SK-N-MC (cell line): ENCODE results near the gene MCRIP2.

ENCODE experiments used
- DNase-seq: peaks from one replicate; pipeline ENCODE4 v3.0.0-alpha.2; 2011; ENCODE audit warnings: low read depth, low spot score
- H3K27ac ChIP-seq: fragments of 200-600 bp; sonication (generic); 2 replicates; pipeline ENCODE4 v1.5.1; 2016; ENCODE audit warnings: mixed run types
- H3K36me3 ChIP-seq: fragments of 200-600 bp; sonication (generic); 2 replicates; pipeline ENCODE4 v1.6.1; 2017; ENCODE audit warnings: antibody characterized with exemption, low read length, mixed read lengths; ENCODE audit not compliant: insufficient read depth
- H3K4me3 ChIP-seq: fragments of 200-600 bp; sonication (generic); 2 replicates; pipeline ENCODE4 v1.5.1; 2016
- H3K9ac ChIP-seq: fragments of 200-600 bp; sonication (generic); 2 replicates; pipeline ENCODE4 v1.8.0; 2017; ENCODE audit warnings: mixed run types, mixed read lengths; ENCODE audit not compliant: insufficient read length
- H3K9me3 ChIP-seq: fragments of 200-600 bp; sonication (generic); 2 replicates; pipeline ENCODE4 v1.6.1; 2017; ENCODE audit warnings: low read depth, mild to moderate bottlenecking, antibody characterized with exemption, low read length, moderate library complexity, mixed read lengths
- EZH2 ChIP-seq: fragments of 200-600 bp; sonication (generic); IDR thresholded peaks from one replicate; pipeline ENCODE4 v1.6.1; 2017; ENCODE audit warnings: antibody characterized with exemption
- FOXP2 ChIP-seq: optimal IDR thresholded peaks from 2 replicates; pipeline ENCODE3; 2011; ENCODE audit warnings: mild to moderate bottlenecking, moderate library complexity; ENCODE audit not compliant: insufficient read depth; ENCODE audit errors: extremely low read length, control extremely low read depth
- POLR2AphosphoS5 ChIP-seq: IDR thresholded peaks from 2 replicates; pipeline ENCODE4 v1.6.1; 2012; ENCODE audit warnings: mild to moderate bottlenecking, low read depth, low read length, borderline replicate concordance

Gene MCRIP2

GRCh38 chr16:628321-629061 lies 13.1 kb upstream of the MCRIP2 start:
- no peaks in the 10 kb centered on the region for H3K36me3 ChIP-seq

GRCh38 chr16:629185-629832 lies 12.3 kb upstream of the MCRIP2 start:
- Histone ChIP-seq H3K4me3 (no peak overlapping the region), H3K36me3 (no peaks in the 10 kb centered on the region), H3K27ac (no peak overlapping the region), H3K9ac (no peak overlapping the region), H3K9me3 (no peaks in the 10 kb centered on the region)
- no peak for DNase-seq
- no peak for TF ChIP-seq FOXP2
- TF ChIP-seq POLR2AphosphoS5 = no peak
- no peak for TF ChIP-seq EZH2

More at GRCh38 chr16:628321-629061, 13.1 kb upstream of the MCRIP2 start:
- Histone ChIP-seq H3K27ac (no peak overlapping the region), H3K9ac (no peak overlapping the region), H3K4me3 (no peak overlapping the region), H3K9me3 (no peaks in the 10 kb centered on the region)
- DNase-seq = no peak
- TF ChIP-seq EZH2 (no peak), POLR2AphosphoS5 (no peak), FOXP2 (no peak)

DNA sequence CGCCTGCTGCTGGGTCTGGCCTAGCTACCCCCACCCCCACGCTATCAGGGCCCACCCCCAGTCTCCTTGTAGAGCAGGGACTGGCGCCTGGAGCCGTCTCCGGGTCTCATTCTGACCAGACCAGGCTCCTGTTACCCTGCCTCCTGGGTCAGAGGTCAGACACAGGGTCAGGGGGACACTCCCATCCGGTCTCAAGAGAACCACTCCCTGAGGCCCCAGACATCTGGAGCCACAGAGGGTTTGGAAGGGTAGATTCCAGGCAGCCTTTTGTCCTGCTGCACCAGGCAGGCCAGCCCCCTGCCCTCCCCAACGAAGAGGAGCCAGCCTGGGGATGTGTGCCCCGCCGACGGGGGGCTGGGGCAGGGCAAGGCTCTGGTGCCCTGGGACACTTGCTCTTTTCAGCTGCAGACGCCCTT lies 11.8 kb upstream of the MCRIP2 start:
- H3K27ac ChIP-seq = no peak overlapping the region
- no peak for DNase-seq
- H3K36me3 ChIP-seq = no peaks in the 10 kb centered on the region
- TF ChIP-seq EZH2 (no peak), POLR2AphosphoS5 (no peak), FOXP2 (no peak)
- H3K9ac ChIP-seq = no peak overlapping the region
- H3K9me3 ChIP-seq = no peaks in the 10 kb centered on the region
- no peak overlapping the region for H3K4me3 ChIP-seq

GRCh38 chr16:630249-630814 lies 11.3 kb upstream of the MCRIP2 start:
- no peak for DNase-seq
- Histone ChIP-seq H3K27ac (no peak overlapping the region), H3K9ac (no peak overlapping the region), H3K4me3 (no peak overlapping the region), H3K9me3 (no peaks in the 10 kb centered on the region), H3K36me3 (no peaks in the 10 kb centered on the region)
- no peak for TF ChIP-seq EZH2
- no peak for TF ChIP-seq POLR2AphosphoS5
- no peak for TF ChIP-seq FOXP2

- Histone ChIP-seq H3K36me3 (no peaks in the 10 kb centered on the region), H3K4me3 (no peak within 1 kb of the TSS), H3K9ac (no peak within 1 kb of the TSS), H3K9me3 (no peaks in the 10 kb centered on the region), H3K27ac (no peak within 1 kb of the TSS)
- DNase-seq = no peak
- no peak for TF ChIP-seq EZH2
- no peak for TF ChIP-seq POLR2AphosphoS5
Observed at GRCh38 chr16:630815-631405, 10.7 kb upstream of the MCRIP2 start, which contains the start of gene WFIKKN1. WFIKKN1 (plus strand) TSS chr16:630985; CDS start chr16:631254, 269 bp downstream.

DNA sequence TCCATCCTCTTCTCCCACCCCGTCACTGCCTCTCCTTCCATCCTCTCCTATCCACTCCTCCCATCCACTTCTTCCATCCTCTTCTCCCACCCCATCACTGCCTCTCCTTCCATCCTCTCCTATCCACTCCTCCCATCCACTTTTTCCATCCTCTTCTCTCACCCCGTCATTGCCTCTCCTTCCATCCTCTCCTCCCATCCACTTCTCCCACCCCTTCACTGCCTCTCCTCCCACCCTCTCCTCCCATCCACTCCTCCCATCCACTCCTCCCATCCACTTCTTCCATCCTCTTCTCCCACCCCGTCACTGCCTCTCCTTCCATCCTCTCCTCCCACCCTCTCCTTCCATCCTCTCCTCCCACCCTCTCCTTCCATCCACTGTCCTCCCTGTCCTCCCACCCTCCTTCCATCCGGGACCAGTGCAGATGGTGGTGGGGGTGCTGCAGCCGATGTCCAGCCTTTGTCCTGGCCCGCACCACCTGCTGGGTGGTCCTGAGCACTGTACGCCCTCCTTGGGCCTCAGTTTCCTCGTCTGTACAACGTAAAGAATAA lies 9.7 kb upstream of the MCRIP2 start:
- no peaks in the 10 kb centered on the region for H3K9me3 ChIP-seq
- H3K36me3 ChIP-seq = no peaks in the 10 kb centered on the region
- no peak overlapping the region for H3K27ac ChIP-seq
- no peak for DNase-seq
- H3K4me3 ChIP-seq = no peak overlapping the region
- no peak overlapping the region for H3K9ac ChIP-seq
- TF ChIP-seq EZH2 = no peak

- no peak overlapping the region for H3K4me3 ChIP-seq
- no peak overlapping the region for H3K9ac ChIP-seq
- no peak for DNase-seq
- TF ChIP-seq POLR2AphosphoS5 (no peak), EZH2 (no peak), FOXP2 (no peak)
- H3K27ac ChIP-seq = no peak overlapping the region
- no peaks in the 10 kb centered on the region for H3K9me3 ChIP-seq
- H3K36me3 ChIP-seq = no peaks in the 10 kb centered on the region
Observed at GRCh38 chr16:632486-633335, 8.9 kb upstream of the MCRIP2 start.
